ENCODE measurements around the gene MASTL. TPM values are rescaled to one million over a fixed set of nuclear protein-coding genes. Genes with fewer than 3 reads are reported as not detected.

MASTL gene
- total RNA-seq, 1 experiment from 2014 or later: 13.8 TPM

DNA sequence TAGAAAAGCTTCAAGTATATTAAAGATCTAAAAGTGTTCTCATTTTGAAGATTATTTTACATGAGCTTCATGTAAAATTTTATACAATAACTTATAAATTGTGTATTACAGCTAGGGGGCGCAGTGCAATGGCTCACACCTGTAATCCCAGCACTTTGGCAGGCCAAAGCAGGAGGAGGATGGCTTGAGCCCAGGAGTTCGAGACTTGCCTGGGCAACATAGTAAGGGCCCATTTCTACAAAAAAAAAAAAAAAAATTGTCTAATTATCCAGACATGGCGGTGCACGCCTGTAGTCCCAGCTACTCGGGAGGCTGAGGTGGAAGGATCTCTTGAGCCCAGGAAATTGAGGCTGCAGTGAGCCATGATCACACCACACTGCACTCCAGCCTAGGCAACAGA lies 68.8 kb downstream of the MASTL start (continued):
- TF ChIP-seq REST (IDR thresholded peaks at IDR 0.05; ENCODE audit: low read depth): no peak

DNA sequence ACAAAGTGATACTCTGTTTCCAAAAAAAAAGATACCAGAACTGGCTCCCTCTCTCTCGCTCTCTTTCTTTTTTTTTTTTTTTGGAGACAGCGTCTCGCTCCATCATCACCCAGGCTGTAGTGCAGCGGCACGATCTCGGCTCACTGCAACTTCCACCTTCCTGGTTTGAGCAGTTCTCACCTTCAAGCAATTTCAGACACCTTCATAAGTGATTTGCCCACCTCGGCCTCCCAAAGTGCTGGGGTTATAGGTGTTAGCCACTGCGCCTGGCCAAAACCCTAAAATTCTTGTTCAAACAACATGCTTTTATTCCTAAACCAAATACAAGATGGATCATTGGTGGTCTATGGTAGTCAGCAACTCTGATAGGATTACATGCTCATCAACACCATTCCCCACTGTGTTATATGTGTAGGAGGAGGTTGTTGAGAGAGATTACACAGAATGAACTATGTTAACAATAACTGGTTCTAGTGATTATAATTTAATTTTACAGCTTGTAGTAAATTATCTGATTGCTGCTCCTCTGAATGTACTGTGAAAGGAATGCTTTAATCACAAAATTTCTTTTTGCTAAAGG lies 69.9 kb downstream of the MASTL start:
- Histone ChIP-seq H3K9me2 (ENCODE audit: insufficient read depth) (no peaks in the 10 kb centered on the region), H3K27me3 (ENCODE audit: insufficient read depth, low read length) (no peaks in the 10 kb centered on the region), H3K4me2 (ENCODE audit: low read length) (no peak overlapping the region), H3K4me1 (ENCODE audit: control insufficient read depth in 1 of 2, insufficient read depth in 2 of 2, low read length in 2 of 2) (no peaks in the 10 kb centered on the region), H3K9me3 (ENCODE audit: control insufficient read depth in 1 of 2, insufficient read depth in 1 of 2, low read depth in 1 of 2, low read length in 2 of 2) (no peaks in the 10 kb centered on the region), H3K4me3 (replicated peaks in 1 of 2; ENCODE audit: low read depth in 1 of 2, low read length in 2 of 2) (no peak overlapping the region), H3K36me3 (ENCODE audit: control insufficient read depth in 1 of 2, insufficient read depth in 2 of 2, low read length in 2 of 2) (peaks cover 9 to 27% of the 10 kb centered on the region in 2 experiments), H4K20me1 (ENCODE audit: insufficient read depth) (no peaks in the 10 kb centered on the region), H3K79me2 (ENCODE audit: insufficient read depth, low read length) (no peaks in the 10 kb centered on the region), H3K9ac (ENCODE audit: low read length) (no peak overlapping the region), H3K27ac (ENCODE audit: low read depth, low read length) (no peak overlapping the region), H2AFZ (ENCODE audit: low read depth, low read length, poor library complexity, severe bottlenecking) (no peak overlapping the region)
- TF ChIP-seq SRF (IDR thresholded peaks at IDR 0.05; ENCODE audit: low read depth): no peak
- TF ChIP-seq YY1 (IDR thresholded peaks at IDR 0.05; ENCODE audit: extremely low read depth, insufficient replicate concordance, low read depth, low read length): no peak
- TF ChIP-seq, protein P1, sequence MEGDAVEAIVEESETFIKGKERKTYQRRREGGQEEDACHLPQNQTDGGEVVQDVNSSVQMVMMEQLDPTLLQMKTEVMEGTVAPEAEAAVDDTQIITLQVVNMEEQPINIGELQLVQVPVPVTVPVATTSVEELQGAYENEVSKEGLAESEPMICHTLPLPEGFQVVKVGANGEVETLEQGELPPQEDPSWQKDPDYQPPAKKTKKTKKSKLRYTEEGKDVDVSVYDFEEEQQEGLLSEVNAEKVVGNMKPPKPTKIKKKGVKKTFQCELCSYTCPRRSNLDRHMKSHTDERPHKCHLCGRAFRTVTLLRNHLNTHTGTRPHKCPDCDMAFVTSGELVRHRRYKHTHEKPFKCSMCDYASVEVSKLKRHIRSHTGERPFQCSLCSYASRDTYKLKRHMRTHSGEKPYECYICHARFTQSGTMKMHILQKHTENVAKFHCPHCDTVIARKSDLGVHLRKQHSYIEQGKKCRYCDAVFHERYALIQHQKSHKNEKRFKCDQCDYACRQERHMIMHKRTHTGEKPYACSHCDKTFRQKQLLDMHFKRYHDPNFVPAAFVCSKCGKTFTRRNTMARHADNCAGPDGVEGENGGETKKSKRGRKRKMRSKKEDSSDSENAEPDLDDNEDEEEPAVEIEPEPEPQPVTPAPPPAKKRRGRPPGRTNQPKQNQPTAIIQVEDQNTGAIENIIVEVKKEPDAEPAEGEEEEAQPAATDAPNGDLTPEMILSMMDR (IDR thresholded peaks at IDR 0.05 in 2 of 3, conservative IDR thresholded peaks at IDR 0.05 in 1 of 3; ENCODE audit: borderline replicate concordance in 1 of 3, insufficient read depth in 1 of 3, low read depth in 2 of 3, low read length in 2 of 3): no peak
- POLR2A ChIA-PET: no interaction called here
- DNase-seq (ENCODE audit: low read depth, low spot score) (no peak), ATAC-seq (no peak)
- intact Hi-C loops (cut with micrococcal nuclease): no loop called here
- RAD21 ChIA-PET (ENCODE audit: low non-redundant PET in 1 of 2, low total read pairs in 2 of 2, uncharacterized antibody in 2 of 2, unreplicated experiment in 2 of 2): no interaction called here
- no TSS peak for BruUV-seq (replicated peaks)
- CTCF ChIA-PET: interaction anchor here (1.2 to 1.6 kb wide), 4 partner anchors 10 to 37 kb away, joined by 3 to 21 read pairs (median 4); no protein-coding TSS in a partner anchor

All from HCT116 (cell line).